Spleen (tissue), 7 donors: ENCODE results near the gene KLHL24.

Source experiments
- CTCF ChIP-seq, 11 experiments: fragments of 200-600 bp in 7 of 11; fragments of 450-650 bp in 4 of 11; sonication (generic) in 4 of 11; IDR thresholded peaks in 8 of 11; conservative IDR thresholded peaks in 3 of 11; 1 replicate in 7 of 11; 2 replicates in 4 of 11; pipeline versions ENCODE4 v1.4.0 to v1.8.0; 2016 to 2021; ENCODE audit warnings: antibody characterized with exemption in 11 of 11, inconsistent platforms in 4 of 11, mild to moderate bottlenecking in 1 of 11
- POLR2A ChIP-seq, 3 donors: fragments of 450-650 bp; IDR thresholded peaks; one replicate each; pipeline ENCODE4 v1.5.1; 2017; ENCODE audit warnings: antibody characterized with exemption in 3 of 3, mild to moderate bottlenecking in 1 of 3
- POLR2AphosphoS5 ChIP-seq, 3 donors: sonication (generic); formaldehyde crosslinking; IDR thresholded peaks; one replicate each; pipeline ENCODE4 v1.5.1; 2017; ENCODE audit warnings: antibody characterized with exemption in 3 of 3
- donor health status: DM: no; HTN: no; CAD: no; lungs with moderate emphysema.
- donor health status: DM: no; HTN: no; CAD: no.
- donor health status: DM: no; HTN: no; CAD: no.

- no peak for TF ChIP-seq CTCF (IDR thresholded peaks at IDR 0.05 in 8 of 11, conservative IDR thresholded peaks at IDR 0.05 in 3 of 11)
- TF ChIP-seq POLR2A (IDR thresholded peaks at IDR 0.05): no peak
- no peak for TF ChIP-seq POLR2AphosphoS5 (IDR thresholded peaks at IDR 0.05)
These were observed 98.1 kb downstream of the KLHL24 start for GRCh38 chr3:183733553-183733952.
